IMR-90 (cell line): ENCODE results near the gene SLC25A38. TPM values are rescaled to one million over a fixed set of nuclear protein-coding genes. Genes with fewer than 3 reads are reported as not detected.

Experiments
- ATAC-seq: fragments of 200-7000 bp; cut with Tn5 transposase; 2 replicates; pipeline ENCODE4 v1.9.1; 2020; ENCODE audit warnings: low read depth, mild to moderate bottlenecking, moderate library complexity
- BruUV-seq: library from RNA; stranded (reverse); fragments of 400-500 nt; replicated peaks from 2 replicates; lab custom pipeline; 2021; lab: Mats Ljungman, UMichigan
- CTCF ChIA-PET: fragments of 300-600 bp; formaldehyde crosslinking; extraction: SDS; loops from one replicate; lab custom pipeline; 2021; ENCODE audit warnings: antibody characterized with exemption; lab: Yijun Ruan, JAX
- POLR2A ChIA-PET: fragments of 300-600 bp; sonication (Branson Sonifier 250); formaldehyde crosslinking; loops from one replicate; lab custom pipeline; 2022; ENCODE audit warnings: antibody characterized with exemption; ENCODE audit not compliant: unreplicated experiment; lab: Charles Lee
- DNase-seq: peaks from one replicate; pipeline ENCODE4 v3.0.0; 2013
- H2AFZ ChIP-seq: replicated peaks from 2 replicates; pipeline ENCODE3; 2013; ENCODE audit warnings: low read length, mild to moderate bottlenecking; ENCODE audit not compliant: poor library complexity
- H2AK5ac ChIP-seq: 2 replicates; pipeline ENCODE4 v1.6.1; 2013; ENCODE audit warnings: low read depth, low read length, inconsistent platforms
- H2AK9ac ChIP-seq: replicated peaks from 2 replicates; pipeline ENCODE3; 2013; ENCODE audit warnings: mild to moderate bottlenecking, low read depth, low read length, moderate library complexity; ENCODE audit not compliant: poor library complexity
- H2BK120ac ChIP-seq: 2 replicates; pipeline ENCODE4 v1.6.1; 2013; ENCODE audit warnings: low read depth, low read length, inconsistent platforms
- H2BK15ac ChIP-seq: 3 replicates; pipeline ENCODE4 v1.6.1; 2013; ENCODE audit warnings: low read depth, low read length, inconsistent platforms
- H2BK20ac ChIP-seq: 2 replicates; pipeline ENCODE4 v1.6.1; 2013; ENCODE audit warnings: low read depth, mild to moderate bottlenecking, inconsistent platforms, low read length, moderate library complexity
- H2BK5ac ChIP-seq: 2 replicates; pipeline ENCODE4 v1.6.1; 2013; ENCODE audit warnings: mild to moderate bottlenecking, low read depth, low read length, inconsistent platforms; ENCODE audit not compliant: poor library complexity, severe bottlenecking
- H3K14ac ChIP-seq: replicated peaks from 2 replicates; pipeline ENCODE4 v1.6.1; 2013; ENCODE audit warnings: low read depth, low read length, inconsistent platforms
- H3K18ac ChIP-seq: 2 replicates; pipeline ENCODE4 v1.6.1; 2013; ENCODE audit warnings: low read depth, low read length, control low read depth
- H3K23ac ChIP-seq: 2 replicates; pipeline ENCODE4 v1.6.1; 2013; ENCODE audit warnings: low read depth, low read length, inconsistent platforms
- H3K27ac ChIP-seq: 2 replicates; pipeline ENCODE4 v1.5.1; 2013; ENCODE audit warnings: mild to moderate bottlenecking, control low read depth, low read length; ENCODE audit not compliant: insufficient read depth
- H3K27me3 ChIP-seq: 2 replicates; pipeline ENCODE4 v1.6.1; 2013; ENCODE audit warnings: low read length; ENCODE audit not compliant: control insufficient read depth, insufficient read depth
- H3K36me3 ChIP-seq: 2 replicates; pipeline ENCODE4 v1.6.1; 2013; ENCODE audit warnings: low read length, mixed read lengths; ENCODE audit not compliant: control insufficient read depth, insufficient read depth
- H3K4ac ChIP-seq: 2 replicates; pipeline ENCODE4 v1.6.1; 2013; ENCODE audit warnings: low read depth, low read length, inconsistent platforms
- H3K4me1 ChIP-seq: 2 replicates; pipeline ENCODE4 v1.6.1; 2013; ENCODE audit warnings: low read length, mixed read lengths; ENCODE audit not compliant: control insufficient read depth, insufficient read depth
- H3K4me2 ChIP-seq: 2 replicates; pipeline ENCODE4 v1.6.1; 2013; ENCODE audit warnings: low read depth, mild to moderate bottlenecking, control low read depth, low read length, moderate library complexity
- H3K4me3 ChIP-seq: 2 replicates; pipeline ENCODE4 v1.5.1; 2013; ENCODE audit warnings: low read depth, mild to moderate bottlenecking, control low read depth, low read length, moderate library complexity; ENCODE audit not compliant: insufficient read depth
- H3K56ac ChIP-seq: 2 replicates; pipeline ENCODE4 v1.6.1; 2013; ENCODE audit warnings: low read length, inconsistent platforms; ENCODE audit not compliant: insufficient read depth; ENCODE audit errors: extremely low read depth
- H3K79me1 ChIP-seq, 2 experiments: 2 replicates each; pipeline ENCODE4 v1.6.1; 2013; ENCODE audit warnings: low read length in 2 of 2, inconsistent platforms in 1 of 2, low read depth in 1 of 2
- H3K9ac ChIP-seq: 2 replicates; pipeline ENCODE4 v1.6.1; 2013; ENCODE audit warnings: low read depth, low read length, control low read depth
- H3K9me1 ChIP-seq: 2 replicates; pipeline ENCODE4 v1.6.1; 2013; ENCODE audit warnings: low read length, inconsistent platforms; ENCODE audit not compliant: insufficient read depth
- H3K9me3 ChIP-seq: 2 replicates; pipeline ENCODE4 v1.6.1; 2013; ENCODE audit warnings: low read length; ENCODE audit not compliant: control insufficient read depth, insufficient read depth
- H4K20me1 ChIP-seq: 2 replicates; pipeline ENCODE4 v1.6.1; 2013; ENCODE audit warnings: low read length, inconsistent platforms; ENCODE audit not compliant: insufficient read depth
- H4K5ac ChIP-seq: 2 replicates; pipeline ENCODE4 v1.6.1; 2013; ENCODE audit warnings: mild to moderate bottlenecking, low read depth, low read length, control low read depth
- H4K8ac ChIP-seq, 2 experiments: 2 replicates each; pipeline ENCODE4 v1.6.1; 2013; ENCODE audit warnings: low read depth in 2 of 2, low read length in 2 of 2, control low read depth in 1 of 2, inconsistent platforms in 1 of 2
- H4K91ac ChIP-seq: 2 replicates; pipeline ENCODE4 v1.6.1; 2013; ENCODE audit warnings: low read depth, low read length, inconsistent platforms; ENCODE audit not compliant: insufficient read depth
- BHLHE40 ChIP-seq: fragments of 150-350 bp; IDR thresholded peaks from 2 replicates; pipeline ENCODE4 v1.6.1; 2016; ENCODE audit warnings: mild to moderate bottlenecking, low read depth, low read length
- CHD1 ChIP-seq: IDR thresholded peaks from 2 replicates; pipeline ENCODE4 v1.6.1; 2012; ENCODE audit warnings: low read depth, low read length, improper control_type of control experiment
- CTCF ChIP-seq: conservative IDR thresholded peaks from 2 replicates; pipeline ENCODE4 v1.5.1; 2012; ENCODE audit warnings: mild to moderate bottlenecking, low read depth, low read length, improper control_type of control experiment
- ELK1 ChIP-seq: fragments of 150-350 bp; IDR thresholded peaks from 2 replicates; pipeline ENCODE4 v1.6.1; 2016; ENCODE audit warnings: low read depth, mild to moderate bottlenecking, low read length, moderate library complexity, borderline replicate concordance
- FOS ChIP-seq: fragments of 150-350 bp; IDR thresholded peaks from 2 replicates; pipeline ENCODE4 v1.6.1; 2016; ENCODE audit warnings: low read depth, low read length
- MXI1 ChIP-seq: IDR thresholded peaks from 2 replicates; pipeline ENCODE4 v1.6.1; 2012; ENCODE audit warnings: low read depth, mild to moderate bottlenecking, low read length, moderate library complexity, borderline replicate concordance
- RCOR1 ChIP-seq: IDR thresholded peaks from 2 replicates; pipeline ENCODE4 v1.6.1; 2012; ENCODE audit warnings: mild to moderate bottlenecking, low read length, improper control_type of control experiment; ENCODE audit not compliant: insufficient replicate concordance
- RFX5 ChIP-seq: IDR thresholded peaks from 2 replicates; pipeline ENCODE4 v1.8.0; 2012; ENCODE audit warnings: low read depth, mild to moderate bottlenecking, low read length, moderate library complexity
- WGBS, 2 experiments: methylation state at CpG; one replicate each; pipeline versions ENCODE4 v1.1.5 to v1.1.7; 2013; ENCODE audit warnings: missing lambda C conversion rate in 2 of 2; ENCODE audit not compliant: insufficient read length in 1 of 2; ENCODE audit errors: extremely low coverage in 2 of 2; 5-methylcytosine and 5-hydroxymethylcytosine counted together
- dilution Hi-C: fragments of 300-500 bp; cut with HindIII; formaldehyde crosslinking; loops from one replicate; pipeline ENCODE4 v1.14.3; 2018; ENCODE audit warnings: low sequenced_read_pairs; ENCODE audit not compliant: unreplicated experiment
- in situ Hi-C: fragments of 300-500 bp; cut with MboI; formaldehyde crosslinking; loops from 3 replicates; pipeline ENCODE4 v1.14.3; 2019; ENCODE audit warnings: low sequenced_read_pairs, inconsistent platforms, mixed read lengths
- intact Hi-C: fragments of 100-400 bp; cut with micrococcal nuclease; formaldehyde crosslinking; loops from 2 replicates; pipeline ENCODE4 v1.10.0; 2022
- polyA plus RNA-seq, 3 experiments: library from polyadenylated mRNA; depleted of rRNA; stranded (reverse); fragments of >200 nt; gene quantifications; 2 replicates each; pipeline ENCODE4 v1.2.3, GENCODE V29; 2012; ENCODE audit warnings: low replicate concordance in 1 of 3
- total RNA-seq: library from RNA; depleted of rRNA; stranded (reverse); fragments of >200 nt; gene quantifications from 2 replicates; pipeline ENCODE4 v1.2.3, GENCODE V29; 2012
- TF ChIP-seq, protein P1 (sequence below): fragments of 150-350 bp; IDR thresholded peaks from 2 replicates; pipeline ENCODE4 v1.6.1; 2017; ENCODE audit warnings: mild to moderate bottlenecking, antibody characterized with exemption, low read length, low read depth

Gene SLC25A38
- total and polyA plus RNA-seq, 2 of the 4 experiments (the other 2 are of a cell fraction), result 17.4 to 22.6 TPM

GRCh38 chr3:39408493-39409372 lies 25.6 kb downstream of the SLC25A38 start (continued):
- TF ChIP-seq, protein P1, sequence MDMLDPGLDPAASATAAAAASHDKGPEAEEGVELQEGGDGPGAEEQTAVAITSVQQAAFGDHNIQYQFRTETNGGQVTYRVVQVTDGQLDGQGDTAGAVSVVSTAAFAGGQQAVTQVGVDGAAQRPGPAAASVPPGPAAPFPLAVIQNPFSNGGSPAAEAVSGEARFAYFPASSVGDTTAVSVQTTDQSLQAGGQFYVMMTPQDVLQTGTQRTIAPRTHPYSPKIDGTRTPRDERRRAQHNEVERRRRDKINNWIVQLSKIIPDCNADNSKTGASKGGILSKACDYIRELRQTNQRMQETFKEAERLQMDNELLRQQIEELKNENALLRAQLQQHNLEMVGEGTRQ, result no peak
- no peak for TF ChIP-seq FOS

GRCh38 chr3:39409514-39410136 lies 26.5 kb downstream of the SLC25A38 start:
- Histone ChIP-seq H2BK15ac (no peak overlapping the region), H3K9me3 (no peaks in the 10 kb centered on the region), H3K4me3 (no peak overlapping the region), H3K4ac (no peak overlapping the region), H2BK20ac (no peak overlapping the region), H2AK5ac (no peak overlapping the region), H3K56ac (no peak overlapping the region), H3K23ac (no peak overlapping the region), H3K9me1 (peaks cover 8% of the 10 kb centered on the region; the same call in 1 of the 2 replicates), H3K9ac (0 out of 2 replicates have a peak overlapping the region, but pooled peaks have one; percentile 14), H3K36me3 (peaks cover 52% of the 10 kb centered on the region), H2AK9ac (no peak overlapping the region), H4K8ac (no peak overlapping the region), H2AFZ (no peak overlapping the region), H3K18ac (no peak overlapping the region), H3K79me1 (peaks cover 22 to 40% of the 10 kb centered on the region in 2 experiments), H3K27ac (peak overlapping the region; percentile 13; the same call in 1 of the 2 replicates), H4K91ac (no peak overlapping the region), H2BK120ac (no peak overlapping the region), H3K4me2 (no peak overlapping the region), H4K5ac (no peak overlapping the region), H3K14ac (no peak overlapping the region), H3K27me3 (no peaks in the 10 kb centered on the region), H3K4me1 (peaks cover 2% of the 10 kb centered on the region; the same call in 1 of the 2 replicates), H4K20me1 (peaks cover 52% of the 10 kb centered on the region), H2BK5ac (no peak overlapping the region)
- no peak for DNase-seq
- ChIA-PET CTCF (no interaction called here), POLR2A (interaction anchor here (0.6 kb wide), 1 partner anchor 117 kb away, joined by 4 read pairs; no protein-coding TSS in a partner anchor)
- 93% methylated on average over 3 of the region's 7 CpGs; no CpG with 5 or more reads in 1 of the 2 experiments for WGBS, 2 experiments
- in situ Hi-C loops (no loop called here), dilution Hi-C loops (no loop called here), intact Hi-C loops (no loop called here)
- no peak for ATAC-seq
- no TSS peak for BruUV-seq
- TF ChIP-seq ELK1 (no peak), RFX5 (no peak), MXI1 (no peak), FOS (no peak), BHLHE40 (no peak), CHD1 (no peak), RCOR1 (no peak), CTCF (no peak)
